Spleen (tissue), 11 donors: Measurements from ENCODE around the gene COQ8A. TPM values are rescaled to one million over a fixed set of nuclear protein-coding genes. Genes with fewer than 3 reads are reported as not detected.

Experiments
- DNase-seq: peaks from one replicate; pipeline ENCODE4 v3.0.0-alpha.2; 2020
- H3K27ac ChIP-seq, 8 donors: fragments of 200-600 bp; sonication (generic) in 7 of 8; 1 replicate in 4 of 8; 2 replicates in 4 of 8; pipeline versions ENCODE4 v1.5.0 to v1.8.0; 2016 to 2021; ENCODE audit warnings: inconsistent platforms in 4 of 8, mild to moderate bottlenecking in 4 of 8, moderate library complexity in 1 of 8
- H3K27me3 ChIP-seq, 7 donors: fragments of 200-600 bp; sonication (generic) in 6 of 7; replicated peaks in 1 of 7; 1 replicate in 4 of 7; 2 replicates in 3 of 7; pipeline versions ENCODE4 v1.5.0 to v1.8.0; 2016 to 2021; ENCODE audit warnings: inconsistent platforms in 3 of 7, mild to moderate bottlenecking in 1 of 7
- H3K36me3 ChIP-seq, 6 donors: fragments of 200-600 bp; sonication (generic) in 5 of 6; 1 replicate in 4 of 6; 2 replicates in 2 of 6; pipeline versions ENCODE4 v1.5.0 to v1.8.0; 2016 to 2021; ENCODE audit warnings: inconsistent platforms in 2 of 6
- H3K4me1 ChIP-seq, 6 donors: fragments of 200-600 bp; sonication (generic) in 5 of 6; 1 replicate in 3 of 6; 2 replicates in 3 of 6; pipeline versions ENCODE4 v1.5.0 to v1.8.0; 2016 to 2021; ENCODE audit warnings: inconsistent platforms in 3 of 6
- H3K4me3 ChIP-seq, 8 donors: fragments of 200-600 bp; sonication (generic) in 7 of 8; 1 replicate in 4 of 8; 2 replicates in 4 of 8; pipeline versions ENCODE4 v1.5.0 to v1.8.0; 2016 to 2021; ENCODE audit warnings: inconsistent platforms in 4 of 8, mild to moderate bottlenecking in 4 of 8, moderate library complexity in 2 of 8
- H3K9me3 ChIP-seq, 8 donors: fragments of 200-600 bp; sonication (generic) in 7 of 8; 1 replicate in 4 of 8; 2 replicates in 4 of 8; pipeline versions ENCODE4 v1.5.0 to v1.8.0; 2016 to 2021; ENCODE audit warnings: inconsistent platforms in 4 of 8
- POLR2A ChIP-seq, 3 donors: fragments of 450-650 bp; IDR thresholded peaks; one replicate each; pipeline ENCODE4 v1.5.1; 2017; ENCODE audit warnings: antibody characterized with exemption in 3 of 3, mild to moderate bottlenecking in 1 of 3
- POLR2AphosphoS5 ChIP-seq, 3 donors: sonication (generic); formaldehyde crosslinking; IDR thresholded peaks; one replicate each; pipeline ENCODE4 v1.5.1; 2017; ENCODE audit warnings: antibody characterized with exemption in 3 of 3
- WGBS, 5 donors: extraction: QIAGEN DNeasy Blood & Tissue Kit in 3 of 5; methylation state at CpG; one replicate each; pipeline versions ENCODE4 v1.1.5 to v1.1.7; 2013 to 2018; 5-methylcytosine and 5-hydroxymethylcytosine counted together
- intact Hi-C: fragments of 100-400 bp; cut with DNase I; formaldehyde crosslinking; loops from one replicate; pipeline ENCODE4 v1.15.0; 2023; ENCODE audit warnings: low total_unique reads
- polyA plus RNA-seq, 3 donors: library from polyadenylated mRNA; stranded (reverse); fragments of 200-250 nt; gene quantifications; one replicate each; pipeline ENCODE4 v1.2.1, GENCODE V29; 2013
- total RNA-seq, 7 donors: library from RNA; depleted of rRNA in 3 of 7; stranded (reverse); fragments of >200 nt in 3 of 7; fragmentation: NEBNext Ultra II Directional in 4 of 7; extraction: Animal tissue kit (Norgen Biotek cat#: 25700) in 4 of 7; gene quantifications; one replicate each; pipeline versions ENCODE4 v1.1.0 to v1.2.1, GENCODE V29; 2016 to 2021
- TF ChIP-seq, protein P1 (sequence below), 11 experiments: fragments of 200-600 bp in 7 of 11; fragments of 450-650 bp in 4 of 11; sonication (generic) in 4 of 11; IDR thresholded peaks in 8 of 11; conservative IDR thresholded peaks in 3 of 11; 1 replicate in 7 of 11; 2 replicates in 4 of 11; pipeline versions ENCODE4 v1.4.0 to v1.8.0; 2016 to 2021; ENCODE audit warnings: antibody characterized with exemption in 11 of 11, inconsistent platforms in 4 of 11, mild to moderate bottlenecking in 1 of 11
- donor health status: healthy with polysubstance abuse.
- donor health status: DM: no; HTN: no; CAD: no; lungs with moderate emphysema.
- donor health status: DM: no; HTN: no; CAD: no.
- donor health status: Bipolar disorder and iron deficiency.
- donor health status: healthy.
- donor health status: DM: no; HTN: no; CAD: no.
- donor health status: DM: yes; HTN: yes; CAD: no.

Gene COQ8A
- total and polyA plus RNA-seq, 10 donors = 31.0 to 59.4 (median 41.2) TPM

DNA sequence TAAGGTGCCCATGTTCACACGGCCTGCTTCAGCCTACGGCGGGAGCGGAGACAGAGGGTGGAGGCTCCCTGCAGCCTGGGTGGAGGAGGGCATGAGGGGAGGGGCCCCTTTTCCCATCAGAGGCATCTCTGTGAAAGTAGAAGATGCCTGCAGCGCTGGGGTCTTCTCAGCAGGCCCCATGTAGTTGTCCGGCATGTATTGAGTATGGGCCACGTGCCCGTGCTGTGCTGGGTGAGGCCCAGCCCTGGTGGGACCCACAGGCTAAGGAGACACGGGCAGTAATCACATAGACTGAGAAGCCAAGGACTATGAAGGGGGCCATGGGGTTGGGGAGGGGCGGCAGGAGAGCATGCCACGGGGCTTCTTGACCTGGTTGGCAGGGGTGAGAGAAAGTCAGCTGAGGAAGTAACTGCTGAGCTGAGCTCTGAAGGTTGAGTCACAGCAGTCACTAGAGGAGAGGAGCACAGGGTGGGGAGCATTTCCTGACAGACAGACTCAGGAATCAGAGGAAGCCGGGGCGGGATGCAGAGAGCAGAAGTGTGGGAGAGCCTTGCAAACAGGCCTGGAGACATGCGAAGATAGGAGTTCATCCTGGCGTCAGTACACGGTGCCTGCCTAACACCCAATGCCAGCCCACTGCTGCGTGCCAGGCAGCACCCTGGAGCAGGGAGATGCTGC is 48.1 kb upstream of the COQ8A start:
- 66 to 78% (median 75%) methylated on average over 17 of the region's 17 CpGs for WGBS, 5 donors
- no peaks in the 10 kb centered on the region for H3K27me3 ChIP-seq
- peaks cover 0 to 16% (median 6%) of the 10 kb centered on the region in 6 donors for H3K4me1 ChIP-seq
- peak; percentile 74 for DNase-seq
- H3K36me3 ChIP-seq = peaks cover 0 to 100% (median 66%) of the 10 kb centered on the region in 6 donors
- intact Hi-C loops = no loop called here
- TF ChIP-seq POLR2A (IDR thresholded peaks at IDR 0.05) = no peak
- peak in 2 of 3 donors; percentile 20 to 40 for TF ChIP-seq POLR2AphosphoS5 (IDR thresholded peaks at IDR 0.05)
- TF ChIP-seq, protein P1, sequence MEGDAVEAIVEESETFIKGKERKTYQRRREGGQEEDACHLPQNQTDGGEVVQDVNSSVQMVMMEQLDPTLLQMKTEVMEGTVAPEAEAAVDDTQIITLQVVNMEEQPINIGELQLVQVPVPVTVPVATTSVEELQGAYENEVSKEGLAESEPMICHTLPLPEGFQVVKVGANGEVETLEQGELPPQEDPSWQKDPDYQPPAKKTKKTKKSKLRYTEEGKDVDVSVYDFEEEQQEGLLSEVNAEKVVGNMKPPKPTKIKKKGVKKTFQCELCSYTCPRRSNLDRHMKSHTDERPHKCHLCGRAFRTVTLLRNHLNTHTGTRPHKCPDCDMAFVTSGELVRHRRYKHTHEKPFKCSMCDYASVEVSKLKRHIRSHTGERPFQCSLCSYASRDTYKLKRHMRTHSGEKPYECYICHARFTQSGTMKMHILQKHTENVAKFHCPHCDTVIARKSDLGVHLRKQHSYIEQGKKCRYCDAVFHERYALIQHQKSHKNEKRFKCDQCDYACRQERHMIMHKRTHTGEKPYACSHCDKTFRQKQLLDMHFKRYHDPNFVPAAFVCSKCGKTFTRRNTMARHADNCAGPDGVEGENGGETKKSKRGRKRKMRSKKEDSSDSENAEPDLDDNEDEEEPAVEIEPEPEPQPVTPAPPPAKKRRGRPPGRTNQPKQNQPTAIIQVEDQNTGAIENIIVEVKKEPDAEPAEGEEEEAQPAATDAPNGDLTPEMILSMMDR (IDR thresholded peaks at IDR 0.05 in 8 of 11, conservative IDR thresholded peaks at IDR 0.05 in 3 of 11) = no peak
- no peak overlapping the region for H3K4me3 ChIP-seq
- peak overlapping the region in 3 of 8 donors; percentile 13 to 33 (median 20) for H3K27ac ChIP-seq
- H3K9me3 ChIP-seq = no peaks in the 10 kb centered on the region

DNA sequence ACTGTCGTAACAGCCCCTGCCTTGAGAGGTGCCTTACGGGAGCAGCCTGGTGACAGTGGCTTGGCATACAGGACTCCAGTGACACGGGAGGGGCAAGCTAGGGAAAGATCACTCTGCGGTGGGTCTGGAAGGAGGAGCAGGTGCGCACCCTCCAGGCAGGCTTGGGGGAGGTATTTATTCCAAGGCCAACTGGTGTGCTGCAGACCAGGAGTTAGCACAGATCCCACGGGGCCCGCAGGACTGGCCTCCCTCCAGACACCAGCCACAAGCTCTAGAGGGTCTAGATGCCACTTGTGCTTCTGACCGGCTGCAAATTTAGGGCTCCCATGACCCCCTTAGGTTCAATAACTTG is 47.6 kb upstream of the COQ8A start:
- Histone ChIP-seq H3K4me1 (peaks cover 0 to 16% (median 6%) of the 10 kb centered on the region in 6 donors), H3K9me3 (no peaks in the 10 kb centered on the region), H3K4me3 (no peak overlapping the region), H3K27me3 (no peaks in the 10 kb centered on the region), H3K36me3 (peaks cover 0 to 100% (median 66%) of the 10 kb centered on the region in 6 donors), H3K27ac (peak overlapping the region in 2 of 8 donors; percentile 4 to 13)
- WGBS, 5 donors = 62 to 78% (median 73%) methylated on average over 8 of the region's 8 CpGs
- intact Hi-C loops = no loop called here
- TF ChIP-seq, protein P1 (IDR thresholded peaks at IDR 0.05 in 8 of 11, conservative IDR thresholded peaks at IDR 0.05 in 3 of 11) = no peak
- TF ChIP-seq POLR2AphosphoS5 (IDR thresholded peaks at IDR 0.05) (no peak), POLR2A (IDR thresholded peaks at IDR 0.05) (no peak)
- DNase-seq = no peak

DNA sequence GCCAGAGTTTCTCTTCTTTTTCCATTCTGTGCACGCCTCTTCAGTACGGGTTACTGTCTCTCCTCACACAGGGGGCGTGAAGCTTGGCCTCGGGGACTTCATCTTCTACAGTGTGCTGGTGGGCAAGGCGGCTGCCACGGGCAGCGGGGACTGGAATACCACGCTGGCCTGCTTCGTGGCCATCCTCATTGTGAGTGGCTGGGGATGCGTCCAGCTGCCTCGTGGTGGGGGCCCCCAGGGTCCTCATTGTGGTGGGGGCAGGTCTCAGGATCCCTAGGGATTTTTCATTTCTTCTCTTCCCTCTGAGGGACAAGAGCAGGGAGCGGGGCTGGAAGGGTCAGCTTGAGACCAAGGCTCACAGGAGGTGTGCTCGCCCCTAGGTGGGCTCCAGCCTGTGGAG is 46.2 kb upstream of the COQ8A start:
- Histone ChIP-seq H3K27me3 (no peaks in the 10 kb centered on the region), H3K36me3 (peaks cover 0 to 100% (median 64%) of the 10 kb centered on the region in 6 donors), H3K9me3 (no peaks in the 10 kb centered on the region), H3K4me3 (no peak overlapping the region), H3K27ac (no peak overlapping the region), H3K4me1 (peaks cover 0 to 16% (median 6%) of the 10 kb centered on the region in 6 donors)
- TF ChIP-seq, protein P1 (IDR thresholded peaks at IDR 0.05 in 8 of 11, conservative IDR thresholded peaks at IDR 0.05 in 3 of 11) = no peak
- TF ChIP-seq POLR2AphosphoS5 (IDR thresholded peaks at IDR 0.05) = no peak
- TF ChIP-seq POLR2A (IDR thresholded peaks at IDR 0.05) = no peak
- intact Hi-C loops = no loop called here
- WGBS, 5 donors = 90 to 95% (median 94%) methylated on average over 12 to 13 of the region's 13 CpGs
- no peak for DNase-seq

DNA sequence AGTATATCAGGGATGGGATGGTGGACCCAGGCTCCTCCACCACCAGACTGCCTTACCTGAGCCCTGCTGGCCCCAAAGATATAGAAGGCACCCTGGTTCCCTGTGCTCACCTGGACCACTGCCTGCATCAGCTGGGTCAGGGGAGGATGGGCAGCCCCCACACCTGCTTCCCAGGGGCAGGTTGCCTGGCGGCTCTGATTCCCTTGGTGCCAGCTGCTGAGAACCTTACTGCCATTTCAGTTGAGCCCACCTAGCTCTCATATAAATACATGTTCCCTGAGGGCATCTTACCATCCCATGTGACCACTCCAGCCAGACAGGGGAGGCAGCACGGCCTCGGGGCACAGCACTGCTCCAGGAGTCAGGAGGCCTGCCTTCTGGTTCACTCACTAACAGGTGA is 45.3 kb upstream of the COQ8A start:
- Histone ChIP-seq H3K9me3 (no peaks in the 10 kb centered on the region), H3K36me3 (peaks cover 0 to 100% (median 63%) of the 10 kb centered on the region in 6 donors), H3K27ac (no peak overlapping the region), H3K27me3 (no peaks in the 10 kb centered on the region), H3K4me3 (no peak overlapping the region), H3K4me1 (peaks cover 0 to 16% (median 6%) of the 10 kb centered on the region in 6 donors)
- peak; percentile 39 for DNase-seq
- intact Hi-C loops = no loop called here
- TF ChIP-seq POLR2A (IDR thresholded peaks at IDR 0.05) (no peak), POLR2AphosphoS5 (IDR thresholded peaks at IDR 0.05) (no peak)
- TF ChIP-seq, protein P1 (IDR thresholded peaks at IDR 0.05 in 8 of 11, conservative IDR thresholded peaks at IDR 0.05 in 3 of 11) = no peak
- 89 to 100% (median 95%) methylated on average over 3 of the region's 3 CpGs; no CpG with 5 or more reads in 1 of the 5 donors for WGBS, 5 donors
